Measurements from ENCODE around the gene CEP112. TPM values are rescaled to one million over a fixed set of nuclear protein-coding genes. Genes with fewer than 3 reads are reported as not detected.

The CEP112 gene
- total RNA-seq, 4 donors from 2014 or later = 14.6 to 21.2 (median 20.2) TPM

DNA sequence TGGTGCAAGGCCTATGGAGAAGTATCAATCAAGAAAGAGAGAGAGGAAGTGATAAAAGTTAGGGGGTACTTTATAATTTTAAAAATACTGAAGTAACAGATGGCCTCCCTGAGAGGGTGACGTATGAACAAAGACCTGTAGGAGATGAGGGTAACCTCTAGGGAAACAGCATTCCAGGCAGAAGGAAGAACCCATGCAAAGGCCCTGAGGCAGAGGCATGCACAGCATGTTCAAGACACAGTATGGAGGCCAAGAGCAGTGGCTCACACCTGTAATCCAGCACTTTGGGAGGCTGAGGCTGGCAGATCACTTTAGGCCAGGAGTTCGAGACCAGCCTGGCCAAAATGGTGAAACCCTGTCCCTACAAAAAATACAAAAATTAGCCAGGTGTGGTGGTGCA is 437.9 kb downstream of the CEP112 start:
- no peaks in the 10 kb centered on the region for H3K27me3 ChIP-seq
- no peak overlapping the region for H3K4me3 ChIP-seq (replicated peaks in 1 of 3)
- DNase-seq = no peak
- no peak for TF ChIP-seq POLR2A (IDR thresholded peaks at IDR 0.05)
- TF ChIP-seq, protein P1, sequence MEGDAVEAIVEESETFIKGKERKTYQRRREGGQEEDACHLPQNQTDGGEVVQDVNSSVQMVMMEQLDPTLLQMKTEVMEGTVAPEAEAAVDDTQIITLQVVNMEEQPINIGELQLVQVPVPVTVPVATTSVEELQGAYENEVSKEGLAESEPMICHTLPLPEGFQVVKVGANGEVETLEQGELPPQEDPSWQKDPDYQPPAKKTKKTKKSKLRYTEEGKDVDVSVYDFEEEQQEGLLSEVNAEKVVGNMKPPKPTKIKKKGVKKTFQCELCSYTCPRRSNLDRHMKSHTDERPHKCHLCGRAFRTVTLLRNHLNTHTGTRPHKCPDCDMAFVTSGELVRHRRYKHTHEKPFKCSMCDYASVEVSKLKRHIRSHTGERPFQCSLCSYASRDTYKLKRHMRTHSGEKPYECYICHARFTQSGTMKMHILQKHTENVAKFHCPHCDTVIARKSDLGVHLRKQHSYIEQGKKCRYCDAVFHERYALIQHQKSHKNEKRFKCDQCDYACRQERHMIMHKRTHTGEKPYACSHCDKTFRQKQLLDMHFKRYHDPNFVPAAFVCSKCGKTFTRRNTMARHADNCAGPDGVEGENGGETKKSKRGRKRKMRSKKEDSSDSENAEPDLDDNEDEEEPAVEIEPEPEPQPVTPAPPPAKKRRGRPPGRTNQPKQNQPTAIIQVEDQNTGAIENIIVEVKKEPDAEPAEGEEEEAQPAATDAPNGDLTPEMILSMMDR (IDR thresholded peaks at IDR 0.05) = no peak
- H3K9me3 ChIP-seq = no peaks in the 10 kb centered on the region
- peaks cover 48 to 54% of the 10 kb centered on the region in 2 donors for H3K4me1 ChIP-seq
- peak overlapping the region; percentile 77 to 96 (median 91) for H3K27ac ChIP-seq
- 68 to 70% methylated on average over 2 of the region's 2 CpGs for WGBS, 2 donors
- intact Hi-C loops (cut with DNase I) = no loop called here
- no peaks in the 10 kb centered on the region for H3K36me3 ChIP-seq

DNA sequence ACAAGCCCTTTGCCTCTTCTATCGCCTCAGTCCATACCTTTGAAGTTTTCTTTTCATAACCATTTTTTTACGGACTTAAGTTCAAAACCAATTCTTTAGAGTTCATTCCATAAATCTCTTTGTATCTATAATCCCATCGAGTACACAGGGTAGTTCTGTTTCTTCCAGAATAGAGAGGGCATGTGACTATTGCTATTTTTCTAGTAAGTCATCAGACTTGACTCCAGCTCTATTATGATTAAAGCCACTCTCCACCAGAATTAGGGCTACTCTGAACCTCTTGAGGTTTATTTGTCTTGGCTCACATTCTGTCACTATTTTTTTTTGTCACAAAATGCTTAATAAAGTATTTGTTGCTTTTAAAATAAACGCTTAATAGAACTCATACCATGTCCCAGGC is 438.6 kb downstream of the CEP112 start:
- H3K27me3 ChIP-seq = no peaks in the 10 kb centered on the region
- WGBS, 2 donors = 37 to 41% methylated on average over 4 of the region's 4 CpGs
- no peak for TF ChIP-seq POLR2A (IDR thresholded peaks at IDR 0.05)
- TF ChIP-seq, protein P1 (IDR thresholded peaks at IDR 0.05) = no peak
- no peaks in the 10 kb centered on the region for H3K9me3 ChIP-seq
- peak overlapping the region; percentile 77 to 96 (median 91) for H3K27ac ChIP-seq
- no peak overlapping the region for H3K4me3 ChIP-seq (replicated peaks in 1 of 3)
- DNase-seq = no peak
- intact Hi-C loops (cut with DNase I) = no loop called here
- H3K36me3 ChIP-seq = no peaks in the 10 kb centered on the region
- H3K4me1 ChIP-seq = peaks cover 48 to 54% of the 10 kb centered on the region in 2 donors

DNA sequence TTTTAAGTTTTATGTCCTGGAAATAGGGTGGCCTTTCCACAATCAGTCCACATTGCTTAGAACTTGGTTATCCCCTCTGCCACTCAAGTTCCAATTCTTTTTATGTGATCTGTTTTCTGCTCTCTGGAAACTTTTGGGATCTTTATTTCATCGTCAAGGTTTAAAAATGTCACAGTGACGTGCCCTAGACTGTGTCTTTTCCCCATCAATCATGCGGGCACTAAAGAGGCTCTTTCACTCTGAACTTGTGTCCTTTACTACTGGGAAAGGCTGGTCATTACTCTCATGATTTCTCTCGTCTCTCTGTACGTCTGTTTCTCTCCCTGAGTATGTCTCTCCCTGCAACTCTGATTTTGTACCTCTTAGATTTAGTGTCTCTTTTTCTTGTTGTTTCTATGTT is 440.7 kb downstream of the CEP112 start:
- WGBS, 2 donors = 81 to 85% methylated on average over 5 of the region's 5 CpGs
- Histone ChIP-seq H3K4me1 (peaks cover 38 to 54% of the 10 kb centered on the region in 2 donors), H3K4me3 (replicated peaks in 1 of 3) (no peak overlapping the region), H3K36me3 (no peaks in the 10 kb centered on the region), H3K27ac (peak overlapping the region in 2 of 3 donors; percentile 74 to 83), H3K9me3 (no peaks in the 10 kb centered on the region), H3K27me3 (no peaks in the 10 kb centered on the region)
- intact Hi-C loops (cut with DNase I) = no loop called here
- DNase-seq = no peak
- TF ChIP-seq, protein P1 (IDR thresholded peaks at IDR 0.05) = no peak
- TF ChIP-seq POLR2A (IDR thresholded peaks at IDR 0.05) = no peak

DNA sequence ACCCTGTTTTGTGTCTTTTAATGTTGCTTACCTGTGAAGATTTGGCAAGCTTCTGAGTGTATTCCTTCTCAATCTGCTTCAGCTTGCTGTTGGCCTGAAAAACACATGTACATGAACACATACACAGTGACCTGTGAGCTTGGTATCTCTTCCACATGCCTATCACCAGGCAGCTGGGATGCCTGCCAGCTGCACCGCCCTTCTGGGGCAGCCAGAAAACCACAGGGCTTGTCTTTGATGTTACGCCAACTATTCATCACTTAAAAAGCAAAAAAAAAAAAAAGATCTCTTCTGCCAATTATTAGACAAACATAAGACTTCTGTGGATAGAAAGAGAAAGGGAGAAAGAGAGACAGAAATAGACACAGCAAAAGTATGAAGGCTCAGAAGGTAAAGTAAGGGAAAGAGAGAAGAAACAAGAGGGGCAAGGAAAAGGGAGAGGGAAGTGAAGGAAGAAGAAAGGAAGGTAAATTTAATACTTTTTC is 441.3 kb downstream of the CEP112 start:
- H3K36me3 ChIP-seq = no peaks in the 10 kb centered on the region
- intact Hi-C loops (cut with DNase I) = no loop called here
- DNase-seq = peak; percentile 93 to 94
- no peak overlapping the region for H3K4me3 ChIP-seq (replicated peaks in 1 of 3)
- H3K27me3 ChIP-seq = no peaks in the 10 kb centered on the region
- TF ChIP-seq POLR2A (IDR thresholded peaks at IDR 0.05) = no peak
- TF ChIP-seq, protein P1 (IDR thresholded peaks at IDR 0.05) = no peak
- H3K27ac ChIP-seq = peak overlapping the region in 2 of 3 donors; percentile 74 to 83
- WGBS, 2 donors = 12 to 14% methylated on average over 2 of the region's 2 CpGs
- H3K9me3 ChIP-seq = no peaks in the 10 kb centered on the region
- peaks cover 38 to 54% of the 10 kb centered on the region in 2 donors for H3K4me1 ChIP-seq

DNA sequence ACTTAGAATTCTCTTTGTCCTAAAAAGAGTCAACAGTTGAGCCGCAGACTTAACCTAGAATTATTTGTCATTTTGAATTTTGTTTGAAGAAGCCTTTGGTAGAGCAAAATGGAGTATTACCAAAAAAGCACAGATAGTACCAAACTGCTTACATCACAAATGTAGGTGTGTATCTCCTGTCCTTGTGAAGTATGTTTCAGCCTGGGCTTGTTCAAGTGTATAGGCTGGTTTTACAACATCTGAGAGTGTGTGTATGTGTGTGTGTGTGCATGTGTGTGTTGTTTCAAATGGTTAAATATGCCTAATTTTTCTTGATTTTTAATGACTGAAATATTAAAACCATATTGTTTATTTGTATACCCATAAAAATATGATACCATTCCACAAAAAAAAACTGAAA is 441.8 kb downstream of the CEP112 start:
- Histone ChIP-seq H3K27ac (peak overlapping the region in 2 of 3 donors; percentile 74 to 83), H3K4me1 (peaks cover 38 to 52% of the 10 kb centered on the region in 2 donors), H3K36me3 (no peaks in the 10 kb centered on the region), H3K27me3 (no peaks in the 10 kb centered on the region), H3K9me3 (no peaks in the 10 kb centered on the region), H3K4me3 (replicated peaks in 1 of 3) (no peak overlapping the region)
- intact Hi-C loops (cut with DNase I) = no loop called here
- 95 to 98% methylated on average over 1 of the region's 1 CpG for WGBS, 2 donors
- DNase-seq = no peak
- TF ChIP-seq, protein P1 (IDR thresholded peaks at IDR 0.05) = no peak
- no peak for TF ChIP-seq POLR2A (IDR thresholded peaks at IDR 0.05)
